Activated CD4-positive, alpha-beta T cell treated with anti-CD3 and anti-CD28 coated beads, Interleukin-2, amount 50 U/mL, for 1 hour (primary cell): Measurements from ENCODE around the gene FBXO11.
A peak's percentile ranks its signal among the peaks of the same experiment; 100 is the strongest.
"Not testable (repeated sequence)": the region's sequence is repeated elsewhere in the genome, so short reads cannot be mapped to it uniquely, and the experiment has no call there.

Source experiments
- DNase-seq: peaks from one replicate; pipeline ENCODE4 v3.0.0-alpha.2; 2020

Gene FBXO11

GRCh38 chr2:47906157-47907038 lies at the start of gene FBXO11:
Gene FBXO11, minus strand, starts transcription at chr2:47906498. Its CDS starts 778 bp downstream, at chr2:47905720.
- peak; percentile 95 for DNase-seq

GRCh38 chr2:47950340-47951301 lies 44.3 kb upstream of the FBXO11 start:
- DNase-seq, result no peak

GRCh38 chr2:47946593-47946992 lies 40.3 kb upstream of the FBXO11 start:
- DNase-seq, result no peak

GRCh38 chr2:47945046-47945781 lies 38.9 kb upstream of the FBXO11 start:
- DNase-seq, result no peak

GRCh38 chr2:47941936-47942335 lies 35.6 kb upstream of the FBXO11 start:
- no peak for DNase-seq

GRCh38 chr2:47937677-47938076 lies 31.4 kb upstream of the FBXO11 start:
- no peak for DNase-seq

GRCh38 chr2:47935071-47935470 lies 28.8 kb upstream of the FBXO11 start:
- DNase-seq, result no peak

GRCh38 chr2:47918043-47918442 lies 11.7 kb upstream of the FBXO11 start:
- DNase-seq, result no peak

GRCh38 chr2:47917276-47917961 lies 11.1 kb upstream of the FBXO11 start:
- no peak for DNase-seq

GRCh38 chr2:47916412-47916811 lies 10.1 kb upstream of the FBXO11 start:
- DNase-seq, result no peak

- DNase-seq, result not testable (repeated sequence)
These were observed 4.4 kb upstream of the FBXO11 start for GRCh38 chr2:47910662-47911061.

- no peak for DNase-seq
These were observed 2.4 kb upstream of the FBXO11 start for GRCh38 chr2:47908682-47909081.

GRCh38 chr2:47907039-47907781 lies 912 bp upstream of the FBXO11 start:
- peak; percentile 55 for DNase-seq

- peak; percentile 52 for DNase-seq
These were observed 727 bp downstream of the FBXO11 start for GRCh38 chr2:47905386-47906156.

GRCh38 chr2:47903781-47904490 lies 2.4 kb downstream of the FBXO11 start:
- DNase-seq, result no peak

- DNase-seq, result not testable (repeated sequence)
These were observed 4.4 kb downstream of the FBXO11 start for GRCh38 chr2:47901892-47902291.

- no peak for DNase-seq
These were observed 5.4 kb downstream of the FBXO11 start for GRCh38 chr2:47900857-47901256.

GRCh38 chr2:47899915-47900816 lies 6.1 kb downstream of the FBXO11 start:
- DNase-seq, result no peak
